ENCODE measurements around the gene NHP2.
A peak's percentile ranks its signal among the peaks of the same experiment; 100 is the strongest.
"Not testable (repeated sequence)": the region's sequence is repeated elsewhere in the genome, so short reads cannot be mapped to it uniquely, and the experiment has no call there.

NHP2 gene

DNA sequence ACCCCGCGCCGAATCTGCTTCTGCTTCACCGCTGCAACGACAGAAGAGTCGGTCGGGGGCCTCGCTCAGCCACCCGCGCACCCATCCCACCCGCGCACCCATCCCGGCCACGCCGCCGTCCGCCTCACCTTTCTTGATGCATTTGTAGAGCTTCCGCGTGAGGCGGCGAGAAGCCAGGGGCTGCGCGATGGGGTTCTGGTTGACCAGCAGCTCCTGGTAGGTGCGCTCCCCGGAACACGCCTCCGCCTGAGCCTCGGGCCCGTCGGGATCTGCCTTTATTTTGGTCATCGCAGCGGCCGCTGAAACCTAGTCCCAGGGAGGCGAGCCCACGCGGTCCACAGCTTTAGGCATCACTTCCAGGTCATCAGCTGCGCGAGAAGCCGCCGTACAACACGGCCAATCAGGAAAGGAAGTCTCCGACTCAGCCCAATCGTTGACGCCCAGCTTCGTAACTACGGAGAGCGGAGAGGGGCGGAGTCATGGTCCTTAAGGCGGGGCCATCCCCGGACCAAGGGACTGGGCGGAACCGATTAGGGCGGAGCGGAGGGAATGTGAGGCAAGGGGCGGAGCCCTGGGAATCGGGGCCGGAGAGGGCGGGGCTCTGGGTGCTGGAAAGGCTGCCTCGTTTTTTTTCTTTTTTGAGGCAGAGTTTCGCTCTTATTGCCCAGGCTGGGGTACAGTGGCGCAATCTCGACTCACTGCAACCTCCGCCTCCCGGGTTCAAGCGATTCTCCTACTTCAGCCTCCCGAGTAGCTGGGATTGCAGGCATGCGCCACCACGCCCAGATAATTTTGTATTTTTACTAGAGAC, at the start of gene NHP2:
Gene NHP2, minus strand, starts transcription at position 356 of the 811 bp plus-strand sequence. Its CDS starts 68 bp downstream, at position 288.
- DNase-seq (ENCODE audit: low read depth, low spot score): peak; percentile 97

DNA sequence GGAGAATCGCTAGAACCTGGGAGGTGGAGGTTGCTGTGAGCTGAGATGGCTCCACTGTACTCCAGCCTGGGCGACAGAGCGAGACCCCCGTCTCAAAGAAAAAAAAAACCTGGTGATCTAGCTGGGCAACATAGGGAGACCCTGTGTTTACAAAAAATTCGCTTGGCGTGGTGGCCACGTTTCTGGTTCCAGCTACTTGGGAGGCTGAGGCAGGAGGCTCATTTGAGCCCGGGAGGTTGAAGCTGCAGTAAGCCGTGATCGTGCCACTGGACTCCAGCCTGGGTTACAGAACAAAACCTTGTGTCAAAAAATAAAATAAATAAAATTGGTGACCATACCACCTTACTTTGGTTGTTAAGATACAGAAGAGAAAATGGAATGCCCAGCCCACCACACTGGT, 48.9 kb upstream of the NHP2 start:
- DNase-seq (ENCODE audit: low read depth, low spot score): no peak

DNA sequence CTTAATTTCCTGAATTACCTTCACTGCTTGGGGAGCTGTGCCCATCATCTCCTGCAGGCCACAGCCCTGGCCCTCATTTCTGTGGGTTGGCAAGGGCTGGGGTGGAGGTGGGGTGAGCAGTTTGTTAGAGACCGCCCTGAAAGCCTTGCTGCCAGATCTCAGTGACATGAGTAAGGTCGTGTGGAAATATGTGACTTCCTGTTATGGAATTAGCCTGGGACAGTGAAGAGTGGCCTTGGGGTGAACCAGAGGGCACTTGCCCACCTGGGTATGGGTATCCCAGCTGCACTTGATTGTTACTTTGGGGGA, 48.2 kb upstream of the NHP2 start:
- DNase-seq (ENCODE audit: low read depth, low spot score): no peak

DNA sequence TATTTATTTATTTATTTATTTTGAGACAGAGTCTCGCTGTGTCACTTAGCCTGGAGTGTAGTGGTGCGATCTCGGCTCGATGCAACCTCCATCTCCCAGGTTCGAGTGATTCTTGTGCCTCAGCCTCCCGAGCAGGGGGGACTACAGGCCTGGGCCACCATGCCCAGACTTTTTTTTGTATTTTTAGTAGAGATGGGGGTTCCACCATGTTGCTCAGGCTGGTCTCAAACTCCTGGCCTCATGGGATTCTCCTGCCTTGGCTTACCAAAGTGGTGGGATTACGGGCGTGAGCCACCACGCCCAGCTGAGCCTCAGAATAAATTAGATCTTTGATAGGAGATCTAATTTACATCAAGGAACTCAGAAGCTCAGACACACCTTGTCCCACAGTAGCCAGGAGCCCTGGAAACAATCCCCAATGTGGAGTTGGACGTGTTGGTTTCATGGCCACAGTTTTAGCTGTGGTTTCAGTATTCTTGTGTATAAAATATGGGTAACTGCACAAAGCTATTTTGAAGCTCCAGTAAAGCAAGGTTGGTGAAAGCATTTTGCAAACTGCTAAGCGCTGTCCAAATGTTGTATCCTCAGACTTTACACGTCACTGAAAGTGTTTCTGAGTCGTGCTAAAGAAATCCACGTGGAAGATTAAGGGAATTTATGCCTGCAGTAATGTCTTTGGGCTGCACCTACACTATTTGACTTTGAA, 47.7 kb upstream of the NHP2 start:
- no peak for DNase-seq (ENCODE audit: low read depth, low spot score)

DNA sequence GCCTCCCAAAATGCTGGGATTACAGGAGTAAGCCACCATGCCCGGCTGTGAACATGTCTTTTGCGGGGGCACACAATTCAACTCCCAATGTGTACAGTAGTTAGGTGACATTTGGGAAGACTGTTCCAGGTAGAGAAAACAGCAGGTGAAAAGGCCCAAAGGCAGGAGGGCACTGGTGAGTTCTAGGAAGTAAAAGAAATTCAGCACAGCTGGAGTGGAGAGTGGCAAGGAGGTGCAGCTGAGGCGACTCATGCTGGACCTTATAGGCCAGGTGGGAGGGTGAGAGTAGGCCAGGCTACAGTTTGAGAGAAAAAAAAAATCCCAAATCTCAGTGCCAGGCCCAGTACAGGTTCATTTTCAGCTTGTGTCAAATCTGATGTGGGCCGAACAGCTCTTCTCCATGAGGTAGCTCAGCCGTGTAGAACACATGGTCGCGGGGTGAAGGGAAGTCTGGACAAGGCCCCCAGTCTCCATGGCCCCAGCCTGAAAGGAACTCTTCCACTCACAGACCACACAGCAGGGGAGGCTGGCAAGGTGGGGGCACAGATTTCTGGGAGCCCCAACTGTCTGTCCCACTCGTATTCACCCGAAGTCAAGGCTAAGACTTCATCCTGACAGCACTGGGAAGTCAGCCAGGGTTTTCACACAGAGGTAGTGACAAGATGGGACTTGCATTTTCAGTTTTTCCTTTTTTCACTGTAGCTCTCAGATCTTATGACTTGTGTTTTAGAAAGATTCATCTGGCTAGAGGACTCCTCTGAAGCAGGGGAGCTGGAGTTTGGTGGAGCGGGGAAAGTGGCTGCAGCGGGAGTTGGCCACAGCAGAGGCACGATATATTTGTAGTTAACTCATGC, 46.1 kb upstream of the NHP2 start:
- DNase-seq (ENCODE audit: low read depth, low spot score): no peak

DNA sequence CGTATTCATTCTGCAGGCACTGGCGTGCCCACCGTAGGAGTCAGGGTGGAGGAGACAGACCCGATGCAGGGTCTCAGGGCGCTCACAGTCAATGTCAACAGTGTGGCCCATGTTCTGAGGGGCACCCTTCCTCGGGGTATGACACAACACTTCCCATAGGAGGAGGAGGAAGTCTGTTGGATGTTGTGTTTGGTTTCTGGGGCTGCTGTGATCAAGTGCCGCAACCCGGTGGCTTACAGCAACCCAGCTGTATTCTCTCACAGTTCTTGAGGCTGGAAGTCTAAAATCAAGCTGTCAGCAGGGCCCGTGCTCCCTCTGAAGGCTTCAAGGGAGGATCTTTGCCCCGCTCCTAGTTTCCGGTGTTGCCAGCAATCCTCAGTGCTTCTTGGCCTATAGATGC, 45.0 kb upstream of the NHP2 start:
- DNase-seq (ENCODE audit: low read depth, low spot score): no peak

DNA sequence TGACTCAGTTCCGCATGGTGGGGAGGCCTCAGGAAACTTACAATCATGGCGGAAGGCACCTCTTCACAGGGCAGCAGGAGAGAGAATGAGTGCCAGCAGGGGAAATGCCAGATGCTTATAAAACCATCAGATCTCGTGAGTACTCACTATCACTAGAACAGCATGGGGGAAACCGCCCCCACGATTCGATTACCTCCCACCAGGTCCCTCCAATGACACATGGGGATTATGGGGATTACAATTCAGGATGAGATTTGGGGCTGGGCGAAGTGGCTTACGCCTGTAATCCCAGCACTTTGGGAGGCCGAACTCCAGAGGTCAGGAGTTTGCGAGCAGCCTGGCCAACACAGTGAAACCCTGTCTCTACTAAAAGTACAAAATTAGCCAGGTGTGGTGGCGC, 44.5 kb upstream of the NHP2 start:
- DNase-seq (ENCODE audit: low read depth, low spot score): not testable (repeated sequence)

DNA sequence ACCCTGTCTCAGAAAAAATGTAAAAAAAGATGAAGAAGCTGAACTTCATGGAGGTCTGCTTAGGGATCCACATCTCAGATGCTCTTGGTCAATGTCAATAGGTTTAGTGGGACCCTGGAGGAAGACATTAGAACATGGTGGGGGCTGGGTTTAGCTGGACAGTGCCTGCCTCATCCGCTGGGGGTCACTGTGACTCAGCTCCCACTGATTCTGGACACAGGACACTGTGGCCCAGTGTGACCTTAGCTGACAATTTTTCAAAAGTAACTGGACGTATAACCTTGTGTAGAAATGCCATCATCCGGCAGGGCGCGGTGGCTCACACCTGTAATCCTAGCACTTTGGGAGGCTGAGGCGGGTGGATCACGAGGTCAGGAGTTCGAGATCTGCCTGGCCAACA, 43.3 kb upstream of the NHP2 start:
- DNase-seq (ENCODE audit: low read depth, low spot score): no peak

DNA sequence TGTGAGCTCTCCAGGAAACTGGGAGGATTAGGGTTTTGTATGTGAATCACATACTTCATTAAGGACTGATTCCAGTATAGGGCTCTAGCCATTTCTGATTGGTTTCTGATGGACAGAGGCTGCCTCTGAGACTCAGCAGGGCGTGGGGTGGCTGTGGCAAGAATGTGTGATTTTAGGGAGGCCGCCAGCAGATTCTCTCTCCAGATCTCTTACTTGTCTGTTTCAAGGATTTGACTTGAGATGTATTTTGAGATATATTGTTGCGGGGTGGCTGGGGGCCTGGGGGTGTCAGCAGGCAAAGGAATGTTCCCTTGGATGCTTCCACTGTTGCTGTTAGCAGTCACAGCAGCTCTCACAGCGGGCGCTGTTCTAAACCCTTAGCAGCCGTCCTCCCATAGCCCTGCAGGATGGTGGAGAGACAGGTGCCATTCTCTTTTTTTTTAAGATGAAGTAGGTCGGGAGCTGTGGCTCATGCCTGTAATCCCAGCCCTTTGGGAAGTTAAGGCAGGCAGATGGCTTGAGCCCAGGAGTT, 42.7 kb upstream of the NHP2 start:
- no peak for DNase-seq (ENCODE audit: low read depth, low spot score)

DNA sequence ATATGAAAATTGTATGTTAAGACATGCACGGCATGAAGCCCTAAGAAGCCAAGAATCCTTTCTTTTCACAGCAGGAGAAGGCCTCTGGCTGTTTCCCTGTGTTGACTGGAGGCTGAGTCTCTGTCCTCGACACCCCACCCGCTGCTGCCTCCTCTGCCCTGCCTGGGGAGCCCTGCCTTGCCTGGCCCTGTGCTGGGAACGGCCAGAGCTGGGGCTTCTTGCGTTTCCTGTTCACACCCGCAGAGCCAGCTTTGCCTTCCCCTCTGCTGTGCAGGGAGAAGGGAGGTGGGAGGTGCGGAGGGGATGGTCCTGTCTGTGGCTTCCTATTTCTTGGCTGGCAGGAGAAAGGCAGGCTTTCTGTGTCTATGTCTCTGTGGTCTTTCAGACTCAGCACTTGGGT, 40.3 kb upstream of the NHP2 start:
- no peak for DNase-seq (ENCODE audit: low read depth, low spot score)

DNA sequence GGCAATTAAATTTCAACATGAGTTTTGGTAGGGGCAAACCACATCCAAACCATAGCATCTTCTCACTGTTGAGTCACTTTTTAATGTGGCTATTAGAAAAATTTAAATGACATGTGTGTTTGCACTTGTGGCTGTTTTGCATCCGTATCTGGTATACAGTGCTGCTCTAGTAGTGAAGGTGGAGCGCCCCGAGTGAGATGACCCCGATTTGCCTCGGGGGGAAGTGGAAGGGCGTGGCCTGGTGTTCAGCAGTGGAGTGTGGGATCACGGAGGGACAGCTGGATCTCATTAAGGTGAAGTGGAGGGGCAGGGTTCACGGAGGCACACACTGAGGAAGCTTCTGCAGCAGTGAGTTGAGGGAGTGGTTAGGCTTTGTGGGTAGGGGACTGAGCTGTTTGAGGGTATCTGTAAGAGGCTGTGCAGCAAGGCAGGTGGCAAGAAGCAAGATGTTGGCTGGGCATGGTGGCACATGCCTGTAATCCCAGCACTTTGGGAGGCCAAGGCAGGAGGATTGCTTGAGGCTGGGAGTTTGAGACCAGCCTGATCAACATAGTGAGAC, 39.6 kb upstream of the NHP2 start:
- DNase-seq (ENCODE audit: low read depth, low spot score): no peak

DNA sequence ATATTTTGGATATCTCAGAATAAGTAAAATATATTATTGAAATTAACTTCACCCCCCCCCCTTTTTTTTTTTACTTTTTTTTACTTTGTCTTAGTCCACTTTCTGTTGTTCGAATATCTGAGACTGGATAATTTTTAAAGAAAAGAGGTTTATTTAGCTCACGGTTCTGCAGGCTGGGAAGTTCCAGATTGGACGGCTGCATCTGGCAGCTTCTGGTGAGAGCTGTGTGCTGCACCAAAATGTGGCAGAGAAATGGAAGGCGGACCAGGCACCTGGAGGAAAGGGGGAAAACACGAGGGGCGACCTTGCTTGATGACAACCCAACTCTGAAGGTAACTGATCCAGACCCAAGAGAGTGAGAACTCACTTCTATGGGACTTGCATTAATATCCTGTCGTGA, 39.1 kb upstream of the NHP2 start:
- DNase-seq (ENCODE audit: low read depth, low spot score): no peak

DNA sequence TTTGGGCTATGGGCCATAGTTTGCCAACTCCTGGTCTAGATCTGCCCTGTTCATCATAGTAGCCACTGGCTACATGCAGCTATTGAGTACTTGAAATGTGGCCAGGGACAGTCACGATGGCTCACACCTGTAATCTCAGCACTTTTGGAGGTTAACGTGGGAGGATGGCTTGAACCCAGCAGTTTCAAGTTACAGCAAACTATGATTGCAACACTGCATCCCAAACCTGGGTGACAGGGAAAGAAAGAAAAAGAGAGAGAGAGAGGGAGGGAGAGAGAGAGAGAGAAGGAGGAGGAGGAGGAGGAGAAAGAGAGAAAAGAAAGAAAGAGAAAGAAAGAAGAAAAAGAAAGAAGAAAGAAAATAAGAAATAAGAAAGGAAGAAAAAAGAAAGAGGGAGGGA, 38.6 kb upstream of the NHP2 start:
- DNase-seq (ENCODE audit: low read depth, low spot score): no peak

DNA sequence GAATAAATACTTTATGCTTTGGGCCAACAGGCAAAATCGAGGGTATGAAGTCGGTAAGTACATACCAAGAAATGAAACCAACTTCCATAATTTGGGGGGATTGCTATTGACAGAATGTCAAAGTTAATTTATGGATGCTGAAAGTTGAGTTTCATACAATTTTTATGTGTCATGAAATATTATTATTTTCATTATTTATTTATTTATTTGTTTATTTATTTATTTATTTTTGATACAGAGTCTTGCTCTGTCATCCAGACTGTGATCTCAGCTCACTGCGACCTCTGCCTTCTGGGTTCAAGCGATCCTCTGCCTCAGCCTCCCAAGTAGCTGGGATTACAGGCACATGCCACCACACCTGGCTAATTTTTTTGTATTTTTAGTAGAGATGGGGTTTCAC, 38.0 kb upstream of the NHP2 start:
- no peak for DNase-seq (ENCODE audit: low read depth, low spot score)

DNA sequence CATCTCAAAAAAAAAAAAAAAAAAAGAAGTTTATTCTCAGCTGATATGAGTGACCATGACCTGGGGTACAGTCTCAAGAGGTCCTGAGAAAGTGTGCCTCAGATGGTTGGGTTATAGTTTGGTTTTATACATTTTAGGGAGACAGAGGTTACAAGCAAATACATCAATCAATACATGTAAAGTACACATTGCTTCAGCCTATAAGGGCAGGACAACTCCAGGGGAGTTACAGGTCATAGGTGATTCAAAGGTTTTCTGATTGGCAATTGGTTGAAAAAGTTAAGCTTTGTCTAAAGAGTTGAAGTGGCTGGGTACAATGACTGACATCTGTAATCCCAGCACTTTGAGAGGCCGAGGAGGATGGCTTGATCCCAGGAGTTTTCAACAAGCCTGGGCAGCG, 35.7 kb upstream of the NHP2 start:
- DNase-seq (ENCODE audit: low read depth, low spot score): no peak

DNA sequence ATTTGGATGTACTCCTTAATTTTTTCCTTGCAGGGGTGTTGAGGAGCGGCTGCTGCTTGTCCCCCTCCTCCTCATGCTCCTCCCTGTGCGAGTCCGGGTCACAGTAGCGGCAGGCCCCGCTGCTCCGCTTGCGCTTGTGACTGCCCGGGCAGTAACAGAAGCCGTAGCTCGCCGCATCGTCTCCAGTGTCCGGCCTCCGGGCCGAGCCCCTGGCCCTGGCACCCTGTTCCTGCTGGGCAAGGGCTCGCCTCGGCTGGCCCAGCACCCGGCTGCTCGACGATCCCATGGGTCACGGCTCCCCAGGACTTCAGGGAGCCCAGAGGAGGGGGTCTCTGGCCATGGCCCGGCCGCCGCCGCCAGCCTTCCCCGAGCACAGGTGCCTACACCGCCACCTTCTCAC, 33.3 kb upstream of the NHP2 start, which contains the start of gene GMCL2:
Gene GMCL2, minus strand, starts transcription at position 358 of the 400 bp plus-strand sequence. Its CDS starts 72 bp downstream, at position 286.
- no peak for DNase-seq (ENCODE audit: low read depth, low spot score)

DNA sequence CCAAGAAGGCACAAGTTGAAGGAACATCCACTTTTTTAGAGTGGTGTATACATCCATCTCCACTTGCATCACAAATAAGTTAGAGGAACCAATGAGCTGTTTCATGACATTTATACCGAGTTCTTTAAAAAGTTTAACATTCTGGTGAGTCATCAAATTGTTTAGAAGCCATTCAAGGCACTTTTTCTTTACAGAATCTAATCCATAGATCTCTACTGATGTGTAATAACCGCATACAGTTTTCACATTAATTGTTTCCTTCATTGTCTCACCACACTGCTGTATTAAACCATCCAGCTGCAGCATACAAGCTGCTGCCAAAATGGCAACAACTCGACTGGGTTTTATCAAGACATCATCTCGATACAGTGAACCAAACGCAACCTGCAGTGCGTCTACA, 32.7 kb upstream of the NHP2 start:
- DNase-seq (ENCODE audit: low read depth, low spot score): no peak

DNA sequence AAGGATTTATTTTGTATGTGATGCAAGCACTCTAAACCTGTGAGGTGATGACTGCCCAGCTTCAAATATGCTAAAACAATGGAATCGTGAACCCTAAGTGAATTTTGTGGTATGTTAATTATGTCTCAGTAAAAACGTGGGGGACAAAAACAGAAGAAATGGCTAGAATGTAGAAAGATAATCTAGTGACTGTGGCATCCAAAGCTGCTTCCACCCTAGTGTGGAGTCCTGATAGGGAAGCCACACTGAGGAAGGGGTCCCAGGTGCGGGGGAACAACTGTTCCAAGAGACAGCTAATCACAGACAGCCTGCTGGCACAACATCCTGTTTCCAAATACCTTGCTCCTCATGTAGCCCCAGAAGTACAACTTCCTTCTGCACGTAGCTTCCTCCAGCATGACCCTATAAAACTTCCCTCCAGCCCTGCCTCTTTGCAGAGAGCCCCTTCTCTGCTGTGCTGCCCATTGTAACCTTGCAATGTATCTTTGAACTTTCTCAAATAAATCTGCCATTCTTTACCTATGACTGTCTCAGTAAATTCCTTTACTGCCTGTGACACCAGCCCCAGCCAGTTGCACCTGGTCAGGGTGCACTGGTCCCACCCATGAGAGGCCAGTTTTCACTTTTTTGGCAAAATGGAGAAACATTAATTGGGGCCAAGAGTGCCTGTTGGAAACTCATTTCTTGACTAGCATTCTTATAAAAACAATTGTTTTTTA, 28.6 kb upstream of the NHP2 start:
- DNase-seq (ENCODE audit: low read depth, low spot score): no peak

DNA sequence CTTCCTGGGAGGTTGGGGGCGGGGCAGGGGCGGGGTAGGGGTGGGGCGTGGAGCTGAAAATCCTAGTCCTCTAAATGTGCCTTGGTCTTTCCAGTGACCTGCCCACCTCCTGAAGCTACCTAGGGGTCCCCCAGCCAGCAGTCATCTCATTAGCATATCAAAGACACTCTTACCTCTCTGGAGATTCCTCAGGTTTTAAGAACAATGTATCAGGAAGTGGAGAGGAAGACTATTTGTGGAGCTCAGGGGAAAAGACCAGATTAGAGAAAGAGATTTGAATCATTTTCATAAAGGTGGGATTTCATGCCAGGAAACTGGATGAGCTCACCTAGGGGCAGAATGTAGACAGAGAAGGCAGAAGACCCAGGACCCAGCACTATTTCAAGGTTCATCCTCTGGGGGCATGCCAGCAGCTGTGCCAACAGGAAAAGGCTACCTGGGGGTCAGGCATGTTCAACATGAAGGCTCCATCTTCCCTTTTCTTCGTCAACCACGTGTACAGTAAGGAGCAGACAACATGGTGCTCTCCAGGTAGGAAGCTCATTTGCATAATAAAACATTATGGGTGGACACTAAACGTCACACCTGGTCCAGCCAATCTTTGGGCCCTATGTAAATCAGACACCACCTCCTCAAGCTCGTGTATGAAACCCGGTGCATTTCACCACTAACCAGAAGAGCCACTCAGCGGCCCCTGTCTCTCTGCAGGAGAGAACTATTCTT, 26.6 kb upstream of the NHP2 start:
- DNase-seq (ENCODE audit: low read depth, low spot score): no peak

DNA sequence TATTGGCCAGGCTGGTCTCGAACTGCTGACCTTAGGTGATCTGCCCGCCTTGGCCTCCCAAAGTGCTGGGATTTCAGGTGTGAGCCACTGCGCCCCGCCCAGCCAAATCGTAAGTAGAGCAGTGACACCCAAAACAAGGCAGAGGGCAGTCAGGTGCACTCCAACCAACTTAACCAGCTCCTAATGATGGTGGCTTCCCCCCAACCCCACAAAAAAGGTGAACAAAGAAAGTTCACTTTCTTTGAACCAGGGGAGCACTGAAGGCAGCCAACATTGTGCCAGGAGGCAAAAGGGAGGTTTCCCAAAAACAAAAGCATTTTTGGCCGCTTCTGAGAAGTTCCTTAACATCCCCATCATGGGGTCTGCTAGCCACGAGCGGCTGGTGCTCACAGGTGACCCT, 23.9 kb upstream of the NHP2 start:
- no peak for DNase-seq (ENCODE audit: low read depth, low spot score)
